Ovary (tissue), 3 donors: ENCODE results near the gene TGFB2.

Experiments used
- CTCF ChIP-seq, 3 donors: fragments of 450-650 bp in 2 of 3; fragments of 200-600 bp in 1 of 3; IDR thresholded peaks; one replicate each; pipeline versions ENCODE4 v1.5.1 to v1.8.0; 2016 to 2022; ENCODE audit warnings: antibody characterized with exemption in 3 of 3, mild to moderate bottlenecking in 1 of 3
- EP300 ChIP-seq: sonication (generic); formaldehyde crosslinking; IDR thresholded peaks from one replicate; pipeline ENCODE4 v1.6.1; 2017; ENCODE audit warnings: antibody characterized with exemption
- POLR2A ChIP-seq: fragments of 450-650 bp; IDR thresholded peaks from one replicate; pipeline ENCODE4 v1.6.1; 2017; ENCODE audit warnings: antibody characterized with exemption, mild to moderate bottlenecking, moderate library complexity
- donor health status: DM: no; HTN: no; CAD: no.

DNA sequence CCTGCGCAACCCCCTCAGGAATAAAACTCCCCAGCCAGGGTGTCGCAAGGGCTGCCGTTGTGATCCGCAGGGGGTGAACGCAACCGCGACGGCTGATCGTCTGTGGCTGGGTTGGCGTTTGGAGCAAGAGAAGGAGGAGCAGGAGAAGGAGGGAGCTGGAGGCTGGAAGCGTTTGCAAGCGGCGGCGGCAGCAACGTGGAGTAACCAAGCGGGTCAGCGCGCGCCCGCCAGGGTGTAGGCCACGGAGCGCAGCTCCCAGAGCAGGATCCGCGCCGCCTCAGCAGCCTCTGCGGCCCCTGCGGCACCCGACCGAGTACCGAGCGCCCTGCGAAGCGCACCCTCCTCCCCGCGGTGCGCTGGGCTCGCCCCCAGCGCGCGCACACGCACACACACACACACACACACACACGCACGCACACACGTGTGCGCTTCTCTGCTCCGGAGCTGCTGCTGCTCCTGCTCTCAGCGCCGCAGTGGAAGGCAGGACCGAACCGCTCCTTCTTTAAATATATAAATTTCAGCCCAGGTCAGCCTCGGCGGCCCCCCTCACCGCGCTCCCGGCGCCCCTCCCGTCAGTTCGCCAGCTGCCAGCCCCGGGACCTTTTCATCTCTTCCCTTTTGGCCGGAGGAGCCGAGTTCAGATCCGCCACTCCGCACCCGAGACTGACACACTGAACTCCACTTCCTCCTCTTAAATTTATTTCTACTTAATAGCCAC, 696 bp downstream of the TGFB2 start:
- TF ChIP-seq CTCF (IDR thresholded peaks at IDR 0.05) = peak in 1 of 3 donors; percentile 13
- TF ChIP-seq POLR2A = peak; percentile 38
- TF ChIP-seq EP300 = no peak
